CD8-positive, alpha-beta memory T cell (primary cell): Measurements from ENCODE around the gene SBK3. TPM values are rescaled to one million over a fixed set of nuclear protein-coding genes. Genes with fewer than 3 reads are reported as not detected.
"Not testable (repeated sequence)": the region's sequence is repeated elsewhere in the genome, so short reads cannot be mapped to it uniquely, and the experiment has no call there.

Experiments used
- CTCF ChIA-PET: fragments of 350-600 bp; sonication (Branson Sonifier 250); formaldehyde crosslinking; loops from one replicate; lab custom pipeline; 2021; ENCODE audit warnings: antibody characterized with exemption; lab: Charles Lee
- POLR2A ChIA-PET: fragments of 350-600 bp; sonication (Branson Sonifier 250); formaldehyde crosslinking; loops from one replicate; lab custom pipeline; 2021; ENCODE audit warnings: antibody characterized with exemption; lab: Charles Lee
- DNase-seq, 5 donors: peaks; one replicate each; pipeline versions ENCODE4 v3.0.0 to v3.0.0-alpha.2; 2020 to 2022; ENCODE audit warnings: mixed read lengths in 1 of 5
- H3K27ac ChIP-seq: one replicate; pipeline ENCODE4 v1.7.0; 2013; ENCODE audit warnings: low read depth, mild to moderate bottlenecking, low read length, moderate library complexity
- H3K27me3 ChIP-seq: 2 replicates; pipeline ENCODE4 v1.7.0; 2013; ENCODE audit warnings: low read length, mild to moderate bottlenecking; ENCODE audit not compliant: insufficient read depth, poor library complexity, severe bottlenecking
- H3K36me3 ChIP-seq: 2 replicates; pipeline ENCODE4 v1.7.0; 2013; ENCODE audit warnings: mild to moderate bottlenecking, low read length, moderate library complexity; ENCODE audit not compliant: insufficient read depth
- H3K4me1 ChIP-seq: 2 replicates; pipeline ENCODE4 v1.7.0; 2013; ENCODE audit warnings: mild to moderate bottlenecking, low read length, moderate library complexity; ENCODE audit not compliant: insufficient read depth
- H3K4me3 ChIP-seq: 2 replicates; pipeline ENCODE4 v1.7.0; 2013; ENCODE audit warnings: mild to moderate bottlenecking, low read length
- H3K9me3 ChIP-seq: 2 replicates; pipeline ENCODE4 v1.7.0; 2013; ENCODE audit warnings: mild to moderate bottlenecking, low read length
- H3K27ac Mint-ChIP-seq, 8 donors: one replicate each; pipeline ENCODE4 v1.8.0; 2020 to 2021; ENCODE audit warnings: mixed read lengths in 8 of 8, mild to moderate bottlenecking in 6 of 8, inconsistent platforms in 3 of 8, moderate library complexity in 3 of 8
- H3K27me3 Mint-ChIP-seq, 2 donors: one replicate each; pipeline ENCODE4 v1.8.0; 2020 to 2021; ENCODE audit warnings: mixed read lengths in 2 of 2, mild to moderate bottlenecking in 1 of 2, moderate library complexity in 1 of 2
- H3K36me3 Mint-ChIP-seq, 3 donors: one replicate each; pipeline ENCODE4 v1.8.0; 2020 to 2021; ENCODE audit warnings: mixed read lengths in 3 of 3, inconsistent platforms in 1 of 3, mild to moderate bottlenecking in 1 of 3
- H3K4me1 Mint-ChIP-seq, 3 donors: one replicate each; pipeline ENCODE4 v1.8.0; 2020 to 2021; ENCODE audit warnings: mixed read lengths in 3 of 3, inconsistent platforms in 1 of 3, mild to moderate bottlenecking in 1 of 3
- H3K4me3 Mint-ChIP-seq, 7 donors: one replicate each; pipeline ENCODE4 v1.8.0; 2020 to 2021; ENCODE audit warnings: mixed read lengths in 7 of 7, mild to moderate bottlenecking in 6 of 7, moderate library complexity in 4 of 7, inconsistent platforms in 2 of 7
- H3K9me3 Mint-ChIP-seq, 5 donors: one replicate each; pipeline ENCODE4 v1.8.0; 2020 to 2022; ENCODE audit warnings: mixed read lengths in 5 of 5, mild to moderate bottlenecking in 3 of 5, moderate library complexity in 2 of 5, inconsistent platforms in 1 of 5
- polyA plus RNA-seq: library from polyadenylated mRNA; unstranded; fragments of 300-500 nt; fragmentation: Illumina TruSeq; gene quantifications from one replicate; pipeline ENCODE4 v1.2.3, GENCODE V29; 2021
- total RNA-seq, 2 experiments: library from RNA; stranded (reverse); gene quantifications; one replicate each; pipeline ENCODE4 v1.2.3, GENCODE V29; 2021

The SBK3 gene
- total and polyA plus RNA-seq, 3 experiments from 2014 or later = not detected

- H3K27me3 ChIP-seq = no peaks in the 10 kb centered on the region
- H3K27ac ChIP-seq = peak overlapping the region; percentile 2
- CTCF ChIA-PET = interaction anchor here (2.1 to 2.6 kb wide), 3 partner anchors 19 to 45 kb away, joined by 4 to 11 read pairs (median 7); partner anchors contain the start of gene ZNF865
- peaks cover 0 to 3% (median 0%) of the 10 kb centered on the region in 3 donors for H3K36me3 Mint-ChIP-seq
- H3K4me1 ChIP-seq = peaks cover 22% of the 10 kb centered on the region
- H3K9me3 ChIP-seq = no peaks in the 10 kb centered on the region
- H3K27me3 Mint-ChIP-seq = peaks cover 8 to 12% of the 10 kb centered on the region in 2 donors
- peak; percentile 87 to 95 (median 89) for DNase-seq
- H3K36me3 ChIP-seq = no peaks in the 10 kb centered on the region
- POLR2A ChIA-PET = interaction anchor here (0.6 to 1.6 kb wide), 3 partner anchors 9 to 67 kb away, joined by 3 to 4 read pairs (median 4); partner anchors contain the start of gene U2AF2
- H3K4me3 ChIP-seq = peak overlapping the region; percentile 66
- no peaks in the 10 kb centered on the region for H3K9me3 Mint-ChIP-seq
- H3K27ac Mint-ChIP-seq = peak overlapping the region; percentile 54 to 93 (median 84)
- peaks cover 22 to 31% (median 27%) of the 10 kb centered on the region in 3 donors for H3K4me1 Mint-ChIP-seq
- H3K4me3 Mint-ChIP-seq = peak overlapping the region; percentile 78 to 93 (median 87)
Measured at GRCh38 chr19:55586976-55587668, 41.8 kb upstream of the SBK3 start.

GRCh38 chr19:55585658-55586339 is 40.5 kb upstream of the SBK3 start:
- H3K27me3 ChIP-seq = no peaks in the 10 kb centered on the region
- Mint-ChIP-seq H3K4me1 (peaks cover 33 to 45% (median 38%) of the 10 kb centered on the region in 3 donors), H3K9me3 (no peaks in the 10 kb centered on the region), H3K27me3 (peaks cover 8% of the 10 kb centered on the region in 2 donors), H3K4me3 (peak overlapping the region; percentile 61 to 91 (median 76)), H3K36me3 (no peaks in the 10 kb centered on the region), H3K27ac (peak overlapping the region in 7 of 8 donors; percentile 50 to 95 (median 77))
- CTCF ChIA-PET = interaction anchor here (2.2 kb wide), 1 partner anchor 20 kb away, joined by 7 read pairs; the partner anchor contains the start of gene ZNF865
- H3K4me3 ChIP-seq = peak overlapping the region; percentile 34
- H3K4me1 ChIP-seq = peaks cover 34% of the 10 kb centered on the region
- no peaks in the 10 kb centered on the region for H3K9me3 ChIP-seq
- DNase-seq = peak in 3 of 5 donors; percentile 40 to 62 (median 48)
- POLR2A ChIA-PET = interaction anchor here (0.6 to 1.4 kb wide), 3 partner anchors 49 to 469 kb away, joined by 3 to 4 read pairs (median 3); partner anchors contain the start of gene U2AF2
- no peak overlapping the region for H3K27ac ChIP-seq
- H3K36me3 ChIP-seq = no peaks in the 10 kb centered on the region

GRCh38 chr19:55584871-55585270 is 39.5 kb upstream of the SBK3 start:
- Mint-ChIP-seq H3K36me3 (peaks cover 0 to 1% (median 0%) of the 10 kb centered on the region in 3 donors), H3K27ac (peak overlapping the region in 4 of 8 donors; percentile 26 to 82 (median 66)), H3K4me1 (peaks cover 35 to 49% (median 41%) of the 10 kb centered on the region in 3 donors), H3K27me3 (peaks cover 4 to 7% of the 10 kb centered on the region in 2 donors), H3K9me3 (no peaks in the 10 kb centered on the region), H3K4me3 (peak overlapping the region in 2 of 7 donors; percentile 9 to 72)
- ChIA-PET CTCF (interaction anchor here (0.9 kb wide), 1 partner anchor 11 kb away, joined by 3 read pairs; no protein-coding TSS in a partner anchor), POLR2A (interaction anchor here (0.5 to 1.5 kb wide), 2 partner anchors 15 to 34 kb away, joined by 4 read pairs; partner anchors contain the start of gene FIZ1)
- peaks cover 35% of the 10 kb centered on the region for H3K4me1 ChIP-seq
- DNase-seq = no peak
- no peak overlapping the region for H3K4me3 ChIP-seq
- no peaks in the 10 kb centered on the region for H3K27me3 ChIP-seq
- H3K27ac ChIP-seq = no peak overlapping the region
- H3K9me3 ChIP-seq = no peaks in the 10 kb centered on the region
- H3K36me3 ChIP-seq = no peaks in the 10 kb centered on the region

DNA sequence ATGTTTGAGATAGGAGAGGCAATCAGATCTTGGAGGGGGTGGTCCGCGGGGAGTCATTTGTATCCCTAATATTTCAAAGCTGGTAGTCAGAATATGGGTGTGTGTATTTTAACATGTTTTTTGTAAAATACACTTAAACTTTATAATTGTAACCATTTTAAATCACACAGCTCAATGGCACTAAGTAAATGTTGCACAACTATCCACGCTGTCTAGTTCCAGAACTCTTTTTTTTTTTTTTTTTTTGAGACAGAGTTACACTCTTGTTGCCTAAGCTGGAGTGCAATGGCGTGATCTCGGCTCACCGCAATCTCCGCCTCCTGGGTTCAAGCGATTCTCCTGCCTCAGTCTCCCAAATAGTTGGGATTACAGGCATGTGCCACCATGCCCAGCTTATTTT is 38.6 kb upstream of the SBK3 start:
- H3K27me3 Mint-ChIP-seq, H3K9me3 ChIP-seq, H3K27ac ChIP-seq, H3K36me3 Mint-ChIP-seq, H3K9me3 Mint-ChIP-seq, H3K4me3 ChIP-seq, H3K27me3 ChIP-seq, H3K36me3 ChIP-seq, H3K4me3 Mint-ChIP-seq, H3K27ac Mint-ChIP-seq: not testable (repeated sequence)
- peak in 1 of 5 donors; percentile 8 for DNase-seq
- peaks cover 37 to 54% (median 42%) of the 10 kb centered on the region in 3 donors for H3K4me1 Mint-ChIP-seq
- CTCF ChIA-PET = interaction anchor here (1.5 kb wide), 1 partner anchor 22 kb away, joined by 3 read pairs; no protein-coding TSS in a partner anchor
- POLR2A ChIA-PET = interaction anchor here (1.5 kb wide), 1 partner anchor 16 kb away, joined by 4 read pairs; the partner anchor contains the start of gene FIZ1
- peaks cover 38% of the 10 kb centered on the region for H3K4me1 ChIP-seq

DNA sequence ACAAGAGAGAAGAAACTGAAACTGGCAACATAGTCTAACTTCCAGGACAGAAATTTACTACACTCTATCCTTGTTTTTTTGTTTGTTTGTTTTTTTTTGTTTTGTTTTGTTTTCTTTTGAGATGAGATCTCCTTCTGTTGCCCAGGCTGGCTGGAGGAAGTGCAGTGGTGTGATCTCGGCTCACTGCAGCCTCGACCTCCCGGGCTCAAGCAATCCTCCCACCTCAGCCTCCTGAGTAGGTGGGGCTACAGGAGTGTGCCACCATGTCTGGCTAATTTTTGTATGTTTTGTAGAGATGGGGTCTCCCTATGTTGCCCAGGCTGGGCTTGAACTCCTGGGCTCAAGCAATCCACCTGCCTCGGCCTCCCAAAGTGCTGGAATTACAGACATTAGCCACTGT is 36.9 kb upstream of the SBK3 start:
- ChIA-PET POLR2A (interaction anchor here (1.1 kb wide), 1 partner anchor 44 kb away, joined by 3 read pairs; no protein-coding TSS in a partner anchor), CTCF (interaction anchor here (1.5 kb wide), 1 partner anchor 24 kb away, joined by 3 read pairs; no protein-coding TSS in a partner anchor)
- H3K9me3 Mint-ChIP-seq, DNase-seq, H3K36me3 ChIP-seq, H3K9me3 ChIP-seq, H3K27ac ChIP-seq, H3K4me3 ChIP-seq, H3K27me3 Mint-ChIP-seq, H3K36me3 Mint-ChIP-seq, H3K27me3 ChIP-seq: not testable (repeated sequence)
- H3K27ac Mint-ChIP-seq = peak overlapping the region in 5 of 8 donors; percentile 5 to 75 (median 25)
- peaks cover 32 to 46% (median 39%) of the 10 kb centered on the region in 3 donors for H3K4me1 Mint-ChIP-seq
- peaks cover 29% of the 10 kb centered on the region for H3K4me1 ChIP-seq
- H3K4me3 Mint-ChIP-seq = peak overlapping the region in 6 of 7 donors; percentile 5 to 81 (median 34)

- Histone ChIP-seq H3K36me3 (no peaks in the 10 kb centered on the region), H3K27ac (no peak overlapping the region), H3K9me3 (no peaks in the 10 kb centered on the region), H3K27me3 (no peaks in the 10 kb centered on the region), H3K4me1 (peaks cover 24% of the 10 kb centered on the region), H3K4me3 (no peak overlapping the region)
- H3K9me3 Mint-ChIP-seq = peaks cover 0 to 3% (median 0%) of the 10 kb centered on the region in 5 donors
- ChIA-PET POLR2A (interaction anchor here (0.8 to 1.1 kb wide), 2 partner anchors 44 to 243 kb away, joined by 3 read pairs; partner anchors contain the start of gene KMT5C), CTCF (interaction anchor here (0.7 to 1.0 kb wide), 3 partner anchors 18 to 441 kb away, joined by 3 to 4 read pairs (median 3); partner anchors contain the start of genes FIZ1 and ZNF524)
- peaks cover 8 to 13% (median 9%) of the 10 kb centered on the region in 3 donors for H3K36me3 Mint-ChIP-seq
- H3K27ac Mint-ChIP-seq = peak overlapping the region in 6 of 8 donors; percentile 5 to 75 (median 46)
- peak overlapping the region; percentile 5 to 89 (median 81) for H3K4me3 Mint-ChIP-seq
- DNase-seq = no peak
- H3K27me3 Mint-ChIP-seq = peaks cover 4% of the 10 kb centered on the region in 2 donors
- peaks cover 31 to 42% (median 37%) of the 10 kb centered on the region in 3 donors for H3K4me1 Mint-ChIP-seq
Measured at GRCh38 chr19:55581823-55582223, 36.5 kb upstream of the SBK3 start.

GRCh38 chr19:55581145-55581822 is 35.9 kb upstream of the SBK3 start:
- ChIA-PET CTCF (interaction anchor here (0.7 to 1.6 kb wide), 5 partner anchors 18 to 440 kb away, joined by 3 to 7 read pairs (median 3); partner anchors contain the start of genes FIZ1 and ZNF524), POLR2A (interaction anchor here (0.8 to 1.0 kb wide), 2 partner anchors 18 to 242 kb away, joined by 3 to 4 read pairs; partner anchors contain the start of genes FIZ1, KMT5C and ZNF524)
- Mint-ChIP-seq H3K27ac (peak overlapping the region; percentile 39 to 94 (median 82)), H3K4me3 (peak overlapping the region; percentile 72 to 89 (median 82)), H3K4me1 (peaks cover 29 to 36% (median 35%) of the 10 kb centered on the region in 3 donors), H3K9me3 (peaks cover 0 to 4% (median 0%) of the 10 kb centered on the region in 5 donors), H3K36me3 (peaks cover 10 to 15% (median 11%) of the 10 kb centered on the region in 3 donors), H3K27me3 (peaks cover 4% of the 10 kb centered on the region in 2 donors)
- peak overlapping the region; percentile 56 for H3K4me3 ChIP-seq
- no peak for DNase-seq
- no peaks in the 10 kb centered on the region for H3K9me3 ChIP-seq
- peak overlapping the region; percentile 12 for H3K27ac ChIP-seq
- H3K4me1 ChIP-seq = peaks cover 21% of the 10 kb centered on the region
- H3K27me3 ChIP-seq = no peaks in the 10 kb centered on the region
- H3K36me3 ChIP-seq = no peaks in the 10 kb centered on the region
